ENCODE results near the gene MRPL23.

- TF ChIP-seq, protein P1, sequence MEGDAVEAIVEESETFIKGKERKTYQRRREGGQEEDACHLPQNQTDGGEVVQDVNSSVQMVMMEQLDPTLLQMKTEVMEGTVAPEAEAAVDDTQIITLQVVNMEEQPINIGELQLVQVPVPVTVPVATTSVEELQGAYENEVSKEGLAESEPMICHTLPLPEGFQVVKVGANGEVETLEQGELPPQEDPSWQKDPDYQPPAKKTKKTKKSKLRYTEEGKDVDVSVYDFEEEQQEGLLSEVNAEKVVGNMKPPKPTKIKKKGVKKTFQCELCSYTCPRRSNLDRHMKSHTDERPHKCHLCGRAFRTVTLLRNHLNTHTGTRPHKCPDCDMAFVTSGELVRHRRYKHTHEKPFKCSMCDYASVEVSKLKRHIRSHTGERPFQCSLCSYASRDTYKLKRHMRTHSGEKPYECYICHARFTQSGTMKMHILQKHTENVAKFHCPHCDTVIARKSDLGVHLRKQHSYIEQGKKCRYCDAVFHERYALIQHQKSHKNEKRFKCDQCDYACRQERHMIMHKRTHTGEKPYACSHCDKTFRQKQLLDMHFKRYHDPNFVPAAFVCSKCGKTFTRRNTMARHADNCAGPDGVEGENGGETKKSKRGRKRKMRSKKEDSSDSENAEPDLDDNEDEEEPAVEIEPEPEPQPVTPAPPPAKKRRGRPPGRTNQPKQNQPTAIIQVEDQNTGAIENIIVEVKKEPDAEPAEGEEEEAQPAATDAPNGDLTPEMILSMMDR (optimal IDR thresholded peaks at IDR 0.05 in 1 of 3, IDR thresholded peaks at IDR 0.05 in 1 of 3, conservative IDR thresholded peaks at IDR 0.05 in 1 of 3; ENCODE audit: extremely low read depth in 1 of 3, insufficient read depth in 2 of 3, low read length in 3 of 3): no peak
- TF ChIP-seq EZH2 (IDR thresholded peaks at IDR 0.05; ENCODE audit: low read length): no peak
Observed at GRCh38 chr11:1934335-1935155, 12.6 kb upstream of the MRPL23 start.

Data from keratinocyte (primary cell).